ENCODE data around the gene ROR2.

The ROR2 gene

GRCh38 chr9:91572044-91572443, 378.0 kb downstream of the ROR2 start:
- no peak for TF ChIP-seq CTCF (IDR thresholded peaks at IDR 0.05; ENCODE audit: borderline replicate concordance, insufficient read depth, low read depth, low read length)

GRCh38 chr9:91571036-91571435, 379.0 kb downstream of the ROR2 start:
- TF ChIP-seq CTCF (IDR thresholded peaks at IDR 0.05; ENCODE audit: borderline replicate concordance, insufficient read depth, low read depth, low read length): no peak
- no peak overlapping the region for H3K4me3 ChIP-seq (ENCODE audit: low read depth, low read length)

More at GRCh38 chr9:91572044-91572443, 378.0 kb downstream of the ROR2 start:
- H3K4me3 ChIP-seq (ENCODE audit: low read depth, low read length): no peak overlapping the region

GRCh38 chr9:91567642-91568274, 382.3 kb downstream of the ROR2 start:
- TF ChIP-seq CTCF (IDR thresholded peaks at IDR 0.05; ENCODE audit: borderline replicate concordance, insufficient read depth, low read depth, low read length): no peak
- H3K4me3 ChIP-seq (ENCODE audit: low read depth, low read length): no peak overlapping the region

GRCh38 chr9:91564081-91564670, 385.9 kb downstream of the ROR2 start:
- H3K4me3 ChIP-seq (ENCODE audit: low read depth, low read length): no peak overlapping the region
- no peak for TF ChIP-seq CTCF (IDR thresholded peaks at IDR 0.05; ENCODE audit: borderline replicate concordance, insufficient read depth, low read depth, low read length)

- H3K4me3 ChIP-seq (ENCODE audit: low read depth, low read length): no peak overlapping the region
- TF ChIP-seq CTCF (IDR thresholded peaks at IDR 0.05; ENCODE audit: borderline replicate concordance, insufficient read depth, low read depth, low read length): no peak
These were observed 387.6 kb downstream of the ROR2 start for GRCh38 chr9:91562416-91562815.

GRCh38 chr9:91560301-91560700, 389.7 kb downstream of the ROR2 start:
- TF ChIP-seq CTCF (IDR thresholded peaks at IDR 0.05; ENCODE audit: borderline replicate concordance, insufficient read depth, low read depth, low read length): no peak
- no peak overlapping the region for H3K4me3 ChIP-seq (ENCODE audit: low read depth, low read length)

GRCh38 chr9:91558879-91559278, 391.1 kb downstream of the ROR2 start:
- TF ChIP-seq CTCF (IDR thresholded peaks at IDR 0.05; ENCODE audit: borderline replicate concordance, insufficient read depth, low read depth, low read length): no peak
- H3K4me3 ChIP-seq (ENCODE audit: low read depth, low read length): no peak overlapping the region

All from GM12875 (cell line).